ENCODE measurements around the gene ANXA1. TPM values are rescaled to one million over a fixed set of nuclear protein-coding genes. Genes with fewer than 3 reads are reported as not detected.

ANXA1 gene
- total and polyA plus RNA-seq, 2 experiments from 2014 or later = 4.9 to 5.8 TPM

GRCh38 chr9:73121375-73121935 is 30.2 kb upstream of the ANXA1 start:
- H3K27ac Mint-ChIP-seq = no peak overlapping the region; the same call in 1 of the 2 replicates
- Histone ChIP-seq H3K4me2 (no peak overlapping the region), H3K36me3 (ENCODE audit: insufficient read depth) (no peaks in the 10 kb centered on the region), H3F3A (replicated peaks; ENCODE audit: low read depth) (no peaks in the 10 kb centered on the region), H3K27me3 (ENCODE audit: insufficient read depth) (no peaks in the 10 kb centered on the region), H4K20me1 (replicated peaks; ENCODE audit: insufficient read depth) (no peaks in the 10 kb centered on the region), H3K79me2 (replicated peaks; ENCODE audit: insufficient read depth) (no peaks in the 10 kb centered on the region), H3K27ac (ENCODE audit: low read depth) (no peak overlapping the region), H3K4me3 (no peak overlapping the region), H3K9me2 (ENCODE audit: insufficient read depth) (no peaks in the 10 kb centered on the region), H3K4me1 (ENCODE audit: insufficient read depth) (no peaks in the 10 kb centered on the region), H2AFZ (no peak overlapping the region)
- H3K36me3 Mint-ChIP-seq (ENCODE audit: low read depth) = no peaks in the 10 kb centered on the region
- ATAC-seq (no peak), DNase-seq (ENCODE audit: low spot score) (no peak)
- no peak overlapping the region for H3K4me3 Mint-ChIP-seq
- no peaks in the 10 kb centered on the region for H3K27me3 Mint-ChIP-seq (ENCODE audit: insufficient read depth, low read depth, poor library complexity)
- H3K4me1 Mint-ChIP-seq = no peaks in the 10 kb centered on the region
- peaks cover 3% of the 10 kb centered on the region; the same call in 1 of the 3 replicates for H3K9me3 Mint-ChIP-seq
- TF ChIP-seq JUNB (IDR thresholded peaks at IDR 0.05; ENCODE audit: unreplicated experiment) (no peak), CTCF (conservative IDR thresholded peaks at IDR 0.05; ENCODE audit: low read depth in 2 of 2) (no peak), ZNF331 (CRISPR knock-in tag; IDR thresholded peaks at IDR 0.05; ENCODE audit: low read depth) (no peak), EZH2phosphoT487 (IDR thresholded peaks at IDR 0.05; ENCODE audit: unreplicated experiment) (no peak), ZNF114 (CRISPR knock-in tag; IDR thresholded peaks at IDR 0.05) (no peak), REST (IDR thresholded peaks at IDR 0.05; ENCODE audit: unreplicated experiment) (no peak), EZH2 (IDR thresholded peaks at IDR 0.05; ENCODE audit: low read depth, unreplicated experiment) (no peak), ETS1 (IDR thresholded peaks at IDR 0.05) (no peak), CREB1 (CRISPR knock-in tag; IDR thresholded peaks at IDR 0.05; ENCODE audit: low read depth) (no peak), STAT1 (IDR thresholded peaks at IDR 0.05; ENCODE audit: unreplicated experiment) (no peak), ZNF462 (CRISPR knock-in tag; IDR thresholded peaks at IDR 0.05) (no peak)
